Endothelial cell of umbilical vein (primary cell): ENCODE data around the gene IL25. TPM values are rescaled to one million over a fixed set of nuclear protein-coding genes. Genes with fewer than 3 reads are reported as not detected.

Experiments used
- BruUV-seq: library from RNA; stranded (reverse); fragments of 400-500 nt; replicated peaks from 2 replicates; lab custom pipeline; 2021; lab: Mats Ljungman, UMichigan
- CTCF ChIA-PET: fragments of 300-600, 350-600 bp; sonication (Branson Sonifier 250); formaldehyde crosslinking; loops from one replicate; lab custom pipeline; 2021; ENCODE audit warnings: antibody characterized with exemption, inconsistent platforms; lab: Charles Lee
- POLR2A ChIA-PET: fragments of 300-600, 350-600 bp; sonication (Branson Sonifier 250); formaldehyde crosslinking; loops from one replicate; lab custom pipeline; 2021; ENCODE audit warnings: antibody characterized with exemption, inconsistent platforms; lab: Charles Lee
- DNase-seq: peaks from one replicate; pipeline ENCODE4 v3.0.0-alpha.2; 2011; ENCODE audit warnings: low read depth, low spot score
- FAIRE-seq: peaks from 2 replicates; lab custom pipeline; 2011; peaks lifted over from hg19 to GRCh38; lab: Jason Lieb, UNC
- H2AFZ ChIP-seq: 2 replicates; pipeline ENCODE4 v1.6.0; 2012; ENCODE audit warnings: low read depth, low read length, control low read depth, inconsistent platforms
- H3K27ac ChIP-seq: 2 replicates; pipeline ENCODE4 v1.5.1; 2011; ENCODE audit warnings: low read depth, mild to moderate bottlenecking, control low read depth, low read length, moderate library complexity; ENCODE audit not compliant: insufficient read depth
- H3K27me3 ChIP-seq, 2 experiments: 2 replicates each; pipeline versions ENCODE4 v1.6.0 to v1.6.1; 2011; ENCODE audit warnings: low read length in 2 of 2, mixed read lengths in 1 of 2; ENCODE audit not compliant: control insufficient read depth in 2 of 2, insufficient read depth in 2 of 2
- H3K36me3 ChIP-seq, 2 experiments: 2 replicates in 1 of 2; 3 replicates in 1 of 2; pipeline ENCODE4 v1.5.1; 2011; ENCODE audit warnings: low read length in 2 of 2, mild to moderate bottlenecking in 1 of 2, moderate library complexity in 1 of 2; ENCODE audit not compliant: control insufficient read depth in 2 of 2, insufficient read depth in 2 of 2; ENCODE audit errors: extremely low read depth in 1 of 2
- H3K4me1 ChIP-seq: 3 replicates; pipeline ENCODE4 v1.5.1; 2011; ENCODE audit warnings: mild to moderate bottlenecking, low read length; ENCODE audit not compliant: control insufficient read depth, insufficient read depth; ENCODE audit errors: extremely low read depth
- H3K4me2 ChIP-seq: 2 replicates; pipeline ENCODE4 v1.6.1; 2011; ENCODE audit warnings: low read length, control low read depth, mixed read lengths; ENCODE audit not compliant: insufficient read depth
- H3K4me3 ChIP-seq, 3 experiments: fragments of 200-600 bp in 1 of 3; sonication (generic), shearing (Covaris generic) in 1 of 3; replicated peaks in 1 of 3; 2 replicates each; pipeline ENCODE4 v1.5.1; 2011 to 2016; ENCODE audit warnings: control low read depth in 3 of 3, low read length in 3 of 3, mild to moderate bottlenecking in 2 of 3, inconsistent platforms in 1 of 3, low read depth in 1 of 3, moderate library complexity in 1 of 3; ENCODE audit not compliant: insufficient read depth in 1 of 3
- H3K79me2 ChIP-seq: 2 replicates; pipeline ENCODE4 v1.6.0; 2012; ENCODE audit warnings: low read length, inconsistent platforms; ENCODE audit not compliant: control insufficient read depth, insufficient read depth
- H3K9ac ChIP-seq: replicated peaks from 2 replicates; pipeline ENCODE3; 2011; ENCODE audit warnings: low read length, control low read depth; ENCODE audit not compliant: insufficient read depth; ENCODE audit errors: extremely low read depth
- H3K9me1 ChIP-seq: replicated peaks from 3 replicates; pipeline ENCODE4 v1.6.0; 2011; ENCODE audit warnings: mild to moderate bottlenecking, low read length; ENCODE audit not compliant: control insufficient read depth, insufficient read depth; ENCODE audit errors: extremely low read depth
- H3K9me3 ChIP-seq: replicated peaks from 2 replicates; pipeline ENCODE4 v1.5.1; 2012; ENCODE audit warnings: low read length, inconsistent platforms; ENCODE audit not compliant: control insufficient read depth, insufficient read depth
- H4K20me1 ChIP-seq: replicated peaks from 2 replicates; pipeline ENCODE3; 2011; ENCODE audit warnings: mild to moderate bottlenecking, low read length; ENCODE audit not compliant: control insufficient read depth, insufficient read depth; ENCODE audit errors: extremely low read depth
- EZH2 ChIP-seq: IDR thresholded peaks from 2 replicates; pipeline ENCODE4 v1.6.1; 2012; ENCODE audit warnings: borderline replicate concordance, low read depth, mild to moderate bottlenecking, moderate library complexity, low read length, inconsistent platforms; ENCODE audit not compliant: severe bottlenecking
- GATA2 ChIP-seq: IDR thresholded peaks from 2 replicates; pipeline ENCODE4 v1.7.0; 2011; ENCODE audit warnings: low read depth, mild to moderate bottlenecking, moderate library complexity, mixed read lengths, low read length; ENCODE audit not compliant: insufficient read length, insufficient read depth
- JUN ChIP-seq: IDR thresholded peaks from 2 replicates; pipeline ENCODE4 v1.6.1; 2011; ENCODE audit warnings: borderline replicate concordance, low read depth; ENCODE audit not compliant: insufficient read length, insufficient read depth
- MAX ChIP-seq: IDR thresholded peaks from 2 replicates; pipeline ENCODE4 v1.6.1; 2011; ENCODE audit not compliant: insufficient read depth, insufficient read length
- MYC ChIP-seq: IDR thresholded peaks from one replicate; pipeline ENCODE4 v1.6.1; 2011; ENCODE audit warnings: mild to moderate bottlenecking, low read depth, low read length
- POLR2A ChIP-seq: IDR thresholded peaks from 2 replicates; pipeline ENCODE4 v1.6.1; 2012; ENCODE audit warnings: low read depth, mild to moderate bottlenecking, control low read depth, low read length
- dilution Hi-C: fragments of 300-500 bp; cut with MboI; formaldehyde crosslinking; loops from one replicate; pipeline ENCODE4 v1.15.0; 2019; ENCODE audit warnings: low sequenced_read_pairs; ENCODE audit not compliant: extremely low pct_ligation_motif_present
- intact Hi-C: fragments of 100-400 bp; cut with micrococcal nuclease; formaldehyde crosslinking; loops from one replicate; pipeline ENCODE4 v1.10.0; 2022
- polyA plus RNA-seq, 4 experiments: library from polyadenylated mRNA; depleted of rRNA in 3 of 4; stranded (reverse) in 3 of 4; unstranded in 1 of 4; fragments of >200 nt; gene quantifications; 2 replicates each; pipeline versions ENCODE4 v1.2.1 to v1.2.3, GENCODE V29; 2011 to 2012; ENCODE audit warnings: missing spikeins in 1 of 4
- total RNA-seq: library from RNA; stranded (reverse); gene quantifications from 2 replicates; pipeline ENCODE4 v1.2.3, GENCODE V29; 2021
- TF ChIP-seq, protein P1 (sequence below), 2 donors: IDR thresholded peaks; 1 replicate in 1 of 2; 2 replicates in 1 of 2; pipeline ENCODE4 v1.5.1; 2011; ENCODE audit warnings: low read length in 2 of 2, mild to moderate bottlenecking in 2 of 2, moderate library complexity in 2 of 2, control low read depth in 1 of 2, inconsistent platforms in 1 of 2, low read depth in 1 of 2; ENCODE audit not compliant: insufficient read depth in 1 of 2; ENCODE audit errors: extremely low read depth in 1 of 2

IL25 gene
- total and polyA plus RNA-seq, 2 donors (not counting 3 experiments of a cell fraction or from before 2014, with no cell fraction given): not detected

- no peak overlapping the region for H2AFZ ChIP-seq
- H3K4me3 ChIP-seq: no peak overlapping the region
- H4K20me1 ChIP-seq: no peaks in the 10 kb centered on the region
- TF ChIP-seq POLR2A (no peak), EZH2 (no peak)
- TF ChIP-seq, protein P1, sequence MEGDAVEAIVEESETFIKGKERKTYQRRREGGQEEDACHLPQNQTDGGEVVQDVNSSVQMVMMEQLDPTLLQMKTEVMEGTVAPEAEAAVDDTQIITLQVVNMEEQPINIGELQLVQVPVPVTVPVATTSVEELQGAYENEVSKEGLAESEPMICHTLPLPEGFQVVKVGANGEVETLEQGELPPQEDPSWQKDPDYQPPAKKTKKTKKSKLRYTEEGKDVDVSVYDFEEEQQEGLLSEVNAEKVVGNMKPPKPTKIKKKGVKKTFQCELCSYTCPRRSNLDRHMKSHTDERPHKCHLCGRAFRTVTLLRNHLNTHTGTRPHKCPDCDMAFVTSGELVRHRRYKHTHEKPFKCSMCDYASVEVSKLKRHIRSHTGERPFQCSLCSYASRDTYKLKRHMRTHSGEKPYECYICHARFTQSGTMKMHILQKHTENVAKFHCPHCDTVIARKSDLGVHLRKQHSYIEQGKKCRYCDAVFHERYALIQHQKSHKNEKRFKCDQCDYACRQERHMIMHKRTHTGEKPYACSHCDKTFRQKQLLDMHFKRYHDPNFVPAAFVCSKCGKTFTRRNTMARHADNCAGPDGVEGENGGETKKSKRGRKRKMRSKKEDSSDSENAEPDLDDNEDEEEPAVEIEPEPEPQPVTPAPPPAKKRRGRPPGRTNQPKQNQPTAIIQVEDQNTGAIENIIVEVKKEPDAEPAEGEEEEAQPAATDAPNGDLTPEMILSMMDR (IDR thresholded peaks at IDR 0.05; ENCODE audit: extremely low read depth in 1 of 2, insufficient read depth in 1 of 2, low read depth in 1 of 2, low read length in 2 of 2): no peak
- no peak overlapping the region for H3K27ac ChIP-seq
- ChIA-PET POLR2A (no interaction called here), CTCF (no interaction called here)
- no peaks in the 10 kb centered on the region for H3K79me2 ChIP-seq
- no peaks in the 10 kb centered on the region for H3K36me3 ChIP-seq
- BruUV-seq: no TSS peak
- H3K9me1 ChIP-seq: no peaks in the 10 kb centered on the region
- intact Hi-C loops (no loop called here), dilution Hi-C loops (no loop called here)
- H3K4me2 ChIP-seq: no peak overlapping the region
- FAIRE-seq: no peak
- H3K4me1 ChIP-seq: no peaks in the 10 kb centered on the region
- no peak overlapping the region for H3K9ac ChIP-seq
- no peaks in the 10 kb centered on the region for H3K9me3 ChIP-seq
- H3K27me3 ChIP-seq: peaks cover 0 to 7% of the 10 kb centered on the region in 2 experiments
- DNase-seq: no peak
Measured at GRCh38 chr14:23335623-23336022, 37.0 kb upstream of the IL25 start.

GRCh38 chr14:23339506-23340268, 32.9 kb upstream of the IL25 start:
- H3K27ac ChIP-seq: no peak overlapping the region
- TF ChIP-seq MYC (no peak), GATA2 (no peak), EZH2 (no peak), POLR2A (no peak), MAX (no peak), JUN (no peak)
- H4K20me1 ChIP-seq: no peaks in the 10 kb centered on the region
- ChIA-PET CTCF (interaction anchor here (1.5 kb wide), 1 partner anchor 11 kb away, joined by 3 read pairs; no protein-coding TSS in a partner anchor), POLR2A (no interaction called here)
- no TSS peak for BruUV-seq
- H3K4me2 ChIP-seq: no peak overlapping the region
- intact Hi-C loops: no loop called here
- H3K79me2 ChIP-seq: no peaks in the 10 kb centered on the region
- H3K4me3 ChIP-seq: no peak overlapping the region
- H3K9me3 ChIP-seq: no peaks in the 10 kb centered on the region
- dilution Hi-C loops: no loop called here
- H3K36me3 ChIP-seq: no peaks in the 10 kb centered on the region
- no peak overlapping the region for H3K9ac ChIP-seq
- H3K9me1 ChIP-seq: no peaks in the 10 kb centered on the region
- no peaks in the 10 kb centered on the region for H3K4me1 ChIP-seq
- DNase-seq (no peak), FAIRE-seq (no peak)
- H3K27me3 ChIP-seq: peaks cover 4 to 11% of the 10 kb centered on the region in 2 experiments
- H2AFZ ChIP-seq: no peak overlapping the region
